Stomach (tissue), 4 donors: ENCODE measurements around the gene IST1.

Source experiments
- EP300 ChIP-seq: sonication (generic); formaldehyde crosslinking; IDR thresholded peaks from one replicate; pipeline ENCODE4 v1.6.1; 2017; ENCODE audit warnings: antibody characterized with exemption
- POLR2A ChIP-seq, 4 donors: fragments of 450-650 bp; IDR thresholded peaks; one replicate each; pipeline ENCODE4 v1.6.1; 2016; ENCODE audit warnings: antibody characterized with exemption in 4 of 4, control low read depth in 2 of 4, mild to moderate bottlenecking in 1 of 4, moderate library complexity in 1 of 4
- TF ChIP-seq, protein P1 (sequence below), 7 experiments: fragments of 450-650 bp in 4 of 7; fragments of 200-600 bp in 3 of 7; sonication (generic) in 3 of 7; IDR thresholded peaks; one replicate each; pipeline ENCODE4 v1.5.1; 2016 to 2019; ENCODE audit warnings: antibody characterized with exemption in 7 of 7, control low read depth in 2 of 7, mild to moderate bottlenecking in 1 of 7

DNA sequence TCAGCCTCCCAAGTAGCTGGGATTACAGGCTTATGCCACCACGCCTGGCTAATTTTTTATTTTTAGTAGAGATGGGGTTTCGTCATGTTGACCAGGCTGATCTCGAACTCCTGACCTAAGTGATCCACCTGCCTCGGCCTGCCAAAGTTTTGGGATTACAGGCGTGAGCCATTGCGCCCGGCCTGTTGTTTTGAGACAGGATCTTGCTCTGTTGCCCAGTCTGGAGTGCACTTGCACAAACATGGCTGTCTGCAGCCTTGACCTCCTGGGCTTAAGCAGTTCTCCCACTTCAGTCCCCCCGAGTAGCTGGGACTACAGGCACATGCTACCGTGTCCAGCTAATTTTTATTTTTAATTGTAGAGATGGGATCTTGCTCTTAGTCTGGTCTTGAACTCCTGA is 8.9 kb downstream of the IST1 start:
- TF ChIP-seq EP300 (no peak), POLR2A (IDR thresholded peaks at IDR 0.05) (no peak)
- TF ChIP-seq, protein P1, sequence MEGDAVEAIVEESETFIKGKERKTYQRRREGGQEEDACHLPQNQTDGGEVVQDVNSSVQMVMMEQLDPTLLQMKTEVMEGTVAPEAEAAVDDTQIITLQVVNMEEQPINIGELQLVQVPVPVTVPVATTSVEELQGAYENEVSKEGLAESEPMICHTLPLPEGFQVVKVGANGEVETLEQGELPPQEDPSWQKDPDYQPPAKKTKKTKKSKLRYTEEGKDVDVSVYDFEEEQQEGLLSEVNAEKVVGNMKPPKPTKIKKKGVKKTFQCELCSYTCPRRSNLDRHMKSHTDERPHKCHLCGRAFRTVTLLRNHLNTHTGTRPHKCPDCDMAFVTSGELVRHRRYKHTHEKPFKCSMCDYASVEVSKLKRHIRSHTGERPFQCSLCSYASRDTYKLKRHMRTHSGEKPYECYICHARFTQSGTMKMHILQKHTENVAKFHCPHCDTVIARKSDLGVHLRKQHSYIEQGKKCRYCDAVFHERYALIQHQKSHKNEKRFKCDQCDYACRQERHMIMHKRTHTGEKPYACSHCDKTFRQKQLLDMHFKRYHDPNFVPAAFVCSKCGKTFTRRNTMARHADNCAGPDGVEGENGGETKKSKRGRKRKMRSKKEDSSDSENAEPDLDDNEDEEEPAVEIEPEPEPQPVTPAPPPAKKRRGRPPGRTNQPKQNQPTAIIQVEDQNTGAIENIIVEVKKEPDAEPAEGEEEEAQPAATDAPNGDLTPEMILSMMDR (IDR thresholded peaks at IDR 0.05): no peak
